ENCODE measurements around the gene FOXL1.

The FOXL1 gene

DNA sequence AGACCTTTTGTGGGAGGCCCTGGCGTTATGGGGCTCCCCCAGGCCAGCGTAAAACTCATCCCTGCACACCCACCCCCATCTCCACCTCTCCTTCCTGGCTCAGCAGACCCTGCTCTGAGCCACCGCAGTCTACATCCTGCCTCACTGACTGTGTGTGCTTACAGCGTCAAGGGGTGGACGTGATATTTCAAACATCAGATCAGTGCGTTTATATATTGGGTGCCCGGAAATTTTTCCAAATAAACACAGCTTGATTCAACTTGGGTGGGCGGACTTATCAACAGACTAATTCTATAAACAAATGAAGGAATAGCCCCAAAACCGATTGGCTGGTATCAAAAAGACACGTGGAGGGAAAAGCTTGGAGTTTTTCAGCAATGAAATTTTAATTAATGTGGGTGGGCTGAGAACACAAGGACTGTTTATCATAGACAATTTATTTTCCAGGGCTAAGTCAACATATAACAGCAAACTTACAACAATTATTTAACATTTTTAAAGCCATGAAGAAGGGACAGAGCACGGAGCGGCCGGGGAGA, at the start of gene FOXL1:
TSS of gene FOXL1 (plus strand) at position 489 of the 539 bp plus-strand sequence. CDS start 175 bp downstream, outside the sequence.
- Histone ChIP-seq H3K9ac (ENCODE audit: low read depth, low read length) (no peak within 1 kb of the TSS), H3K27ac (ENCODE audit: low read depth, low read length) (no peak within 1 kb of the TSS), H3K27me3 (ENCODE audit: control insufficient read depth, insufficient read depth, low read length) (peaks cover 100% of the 10 kb centered on the region), H3K36me3 (ENCODE audit: control insufficient read depth, insufficient read depth, low read length) (no peaks in the 10 kb centered on the region), H3K4me3 (ENCODE audit: low read depth, low read length) (peak within 1 kb of the TSS; percentile 63), H3K9me3 (ENCODE audit: control insufficient read depth, insufficient read depth, low read length) (no peaks in the 10 kb centered on the region), H3K4me1 (ENCODE audit: control insufficient read depth, insufficient read depth, low read length) (peaks cover 37% of the 10 kb centered on the region)

DNA sequence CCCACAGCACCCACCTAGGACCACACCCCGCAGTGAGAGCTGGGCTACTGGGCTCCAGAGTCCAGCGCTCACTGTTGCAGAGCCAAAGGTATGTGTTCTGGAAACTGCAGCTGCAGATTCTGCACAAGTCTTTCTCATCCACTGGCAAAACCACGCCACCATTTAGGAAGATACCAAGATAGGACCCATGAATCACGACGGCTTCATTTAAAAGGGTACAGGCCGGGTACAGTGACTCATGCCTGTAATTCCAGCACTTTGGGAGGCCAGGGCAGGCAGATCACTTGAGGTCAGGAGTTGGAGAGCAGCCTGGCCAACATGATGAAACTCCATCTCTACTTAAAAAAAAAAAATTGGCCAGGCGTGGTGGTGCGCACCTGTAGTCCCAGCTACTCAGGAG, 49.2 kb upstream of the FOXL1 start:
- Histone ChIP-seq H3K27ac (ENCODE audit: low read depth, low read length) (no peak overlapping the region), H3K9ac (ENCODE audit: low read depth, low read length) (no peak overlapping the region), H3K4me3 (ENCODE audit: low read depth, low read length) (no peak overlapping the region), H3K4me1 (ENCODE audit: control insufficient read depth, insufficient read depth, low read length) (no peaks in the 10 kb centered on the region), H3K36me3 (ENCODE audit: control insufficient read depth, insufficient read depth, low read length) (no peaks in the 10 kb centered on the region), H3K9me3 (ENCODE audit: control insufficient read depth, insufficient read depth, low read length) (no peaks in the 10 kb centered on the region), H3K27me3 (ENCODE audit: control insufficient read depth, insufficient read depth, low read length) (no peaks in the 10 kb centered on the region)

- no peaks in the 10 kb centered on the region for H3K9me3 ChIP-seq (ENCODE audit: control insufficient read depth, insufficient read depth, low read length)
- H3K27ac ChIP-seq (ENCODE audit: low read depth, low read length), result no peak overlapping the region
- no peaks in the 10 kb centered on the region for H3K4me1 ChIP-seq (ENCODE audit: control insufficient read depth, insufficient read depth, low read length)
- no peak overlapping the region for H3K4me3 ChIP-seq (ENCODE audit: low read depth, low read length)
- H3K36me3 ChIP-seq (ENCODE audit: control insufficient read depth, insufficient read depth, low read length), result no peaks in the 10 kb centered on the region
- H3K9ac ChIP-seq (ENCODE audit: low read depth, low read length), result no peak overlapping the region
- H3K27me3 ChIP-seq (ENCODE audit: control insufficient read depth, insufficient read depth, low read length), result no peaks in the 10 kb centered on the region
These were observed 47.8 kb upstream of the FOXL1 start for GRCh38 chr16:86530251-86531190.

DNA sequence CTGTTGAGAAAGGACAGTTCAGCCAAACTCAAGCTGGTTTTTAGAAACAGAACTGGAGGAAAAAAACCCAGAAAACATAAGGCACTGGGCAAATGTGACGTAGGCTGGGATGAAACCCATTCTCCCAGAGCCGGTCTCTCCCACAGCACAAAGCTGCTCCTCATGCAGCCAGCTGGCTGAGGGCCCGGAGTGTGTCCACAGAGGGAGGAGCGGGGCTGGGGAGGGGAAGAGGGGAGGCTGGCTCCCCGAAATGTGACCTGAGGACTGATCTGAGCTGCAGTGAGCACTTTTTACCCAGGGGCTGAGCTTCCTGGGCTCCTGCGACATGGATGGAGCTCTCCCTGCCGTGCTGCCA, 47.2 kb upstream of the FOXL1 start:
- H3K27ac ChIP-seq (ENCODE audit: low read depth, low read length), result no peak overlapping the region
- H3K4me3 ChIP-seq (ENCODE audit: low read depth, low read length), result no peak overlapping the region
- H3K27me3 ChIP-seq (ENCODE audit: control insufficient read depth, insufficient read depth, low read length), result no peaks in the 10 kb centered on the region
- no peaks in the 10 kb centered on the region for H3K4me1 ChIP-seq (ENCODE audit: control insufficient read depth, insufficient read depth, low read length)
- no peaks in the 10 kb centered on the region for H3K9me3 ChIP-seq (ENCODE audit: control insufficient read depth, insufficient read depth, low read length)
- H3K36me3 ChIP-seq (ENCODE audit: control insufficient read depth, insufficient read depth, low read length), result no peaks in the 10 kb centered on the region
- no peak overlapping the region for H3K9ac ChIP-seq (ENCODE audit: low read depth, low read length)

DNA sequence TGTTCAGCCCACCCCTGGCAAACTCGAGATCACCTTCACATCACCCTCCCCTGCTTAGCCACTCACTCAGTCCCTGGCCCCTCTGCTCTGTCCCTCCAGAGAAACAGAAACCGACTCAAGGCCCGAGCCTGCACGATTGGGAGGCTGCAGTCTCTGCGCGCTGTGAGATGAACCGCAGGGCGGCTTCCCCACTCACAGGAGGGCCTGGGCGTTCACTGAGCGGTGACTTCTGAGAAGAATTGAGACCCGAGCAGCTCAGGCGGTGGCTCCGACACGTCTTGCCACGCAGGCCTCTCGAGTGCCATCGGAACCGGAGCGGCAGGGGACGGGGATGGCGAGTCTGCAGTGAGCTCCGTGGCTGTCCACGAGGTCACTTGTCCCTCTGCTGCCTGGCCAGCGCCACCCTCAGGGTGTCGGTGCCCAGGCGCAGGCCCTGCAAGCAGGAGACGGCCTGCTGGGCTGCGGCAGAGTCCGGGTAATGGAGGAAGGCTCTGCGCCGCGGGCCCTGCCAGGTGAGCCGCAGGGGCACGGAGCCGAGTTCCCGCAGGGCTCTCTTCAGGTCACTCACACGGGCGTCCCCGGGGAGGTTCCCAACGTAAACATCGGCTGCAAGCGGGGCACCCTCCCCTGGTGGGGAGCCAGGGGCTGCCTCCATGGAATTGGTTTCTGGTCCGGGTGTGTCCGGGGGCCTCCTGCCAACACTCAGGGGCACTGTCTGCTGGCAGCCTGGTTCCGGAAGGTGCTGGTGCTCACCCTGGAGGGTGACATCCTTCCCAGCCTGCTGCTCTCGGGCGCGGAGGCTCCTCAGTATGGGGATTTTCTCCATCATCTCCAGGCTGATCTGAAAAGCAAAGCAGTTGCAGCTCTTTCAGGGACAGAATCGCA, 46.5 kb upstream of the FOXL1 start:
- H3K27ac ChIP-seq (ENCODE audit: low read depth, low read length), result no peak overlapping the region
- no peaks in the 10 kb centered on the region for H3K9me3 ChIP-seq (ENCODE audit: control insufficient read depth, insufficient read depth, low read length)
- H3K27me3 ChIP-seq (ENCODE audit: control insufficient read depth, insufficient read depth, low read length), result no peaks in the 10 kb centered on the region
- no peaks in the 10 kb centered on the region for H3K4me1 ChIP-seq (ENCODE audit: control insufficient read depth, insufficient read depth, low read length)
- H3K4me3 ChIP-seq (ENCODE audit: low read depth, low read length), result no peak overlapping the region
- H3K36me3 ChIP-seq (ENCODE audit: control insufficient read depth, insufficient read depth, low read length), result no peaks in the 10 kb centered on the region
- no peak overlapping the region for H3K9ac ChIP-seq (ENCODE audit: low read depth, low read length)

DNA sequence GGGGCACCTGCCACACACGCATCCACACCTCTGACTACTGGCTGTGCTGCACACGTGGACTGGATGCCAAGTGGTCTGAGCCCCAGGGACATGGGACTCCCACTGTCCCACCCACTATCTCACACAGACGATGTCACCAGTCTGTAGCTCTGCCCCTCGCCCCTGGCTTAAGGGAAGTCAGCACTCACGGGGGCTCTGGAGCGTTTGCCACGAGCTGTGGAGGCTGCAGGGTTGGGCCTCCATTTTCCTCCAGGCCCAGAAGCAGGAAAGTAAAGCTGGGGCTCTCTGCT, 45.9 kb upstream of the FOXL1 start:
- Histone ChIP-seq H3K9me3 (ENCODE audit: control insufficient read depth, insufficient read depth, low read length) (no peaks in the 10 kb centered on the region), H3K4me3 (ENCODE audit: low read depth, low read length) (no peak overlapping the region), H3K27ac (ENCODE audit: low read depth, low read length) (no peak overlapping the region), H3K36me3 (ENCODE audit: control insufficient read depth, insufficient read depth, low read length) (no peaks in the 10 kb centered on the region), H3K9ac (ENCODE audit: low read depth, low read length) (no peak overlapping the region), H3K27me3 (ENCODE audit: control insufficient read depth, insufficient read depth, low read length) (no peaks in the 10 kb centered on the region), H3K4me1 (ENCODE audit: control insufficient read depth, insufficient read depth, low read length) (no peaks in the 10 kb centered on the region)

- Histone ChIP-seq H3K27me3 (ENCODE audit: control insufficient read depth, insufficient read depth, low read length) (no peaks in the 10 kb centered on the region), H3K9me3 (ENCODE audit: control insufficient read depth, insufficient read depth, low read length) (no peaks in the 10 kb centered on the region), H3K4me1 (ENCODE audit: control insufficient read depth, insufficient read depth, low read length) (no peaks in the 10 kb centered on the region), H3K36me3 (ENCODE audit: control insufficient read depth, insufficient read depth, low read length) (no peaks in the 10 kb centered on the region; the same call in 1 of the 2 replicates), H3K27ac (ENCODE audit: low read depth, low read length) (no peak overlapping the region), H3K4me3 (ENCODE audit: low read depth, low read length) (no peak overlapping the region), H3K9ac (ENCODE audit: low read depth, low read length) (no peak overlapping the region)
These were observed 45.3 kb upstream of the FOXL1 start for GRCh38 chr16:86533076-86533475.

DNA sequence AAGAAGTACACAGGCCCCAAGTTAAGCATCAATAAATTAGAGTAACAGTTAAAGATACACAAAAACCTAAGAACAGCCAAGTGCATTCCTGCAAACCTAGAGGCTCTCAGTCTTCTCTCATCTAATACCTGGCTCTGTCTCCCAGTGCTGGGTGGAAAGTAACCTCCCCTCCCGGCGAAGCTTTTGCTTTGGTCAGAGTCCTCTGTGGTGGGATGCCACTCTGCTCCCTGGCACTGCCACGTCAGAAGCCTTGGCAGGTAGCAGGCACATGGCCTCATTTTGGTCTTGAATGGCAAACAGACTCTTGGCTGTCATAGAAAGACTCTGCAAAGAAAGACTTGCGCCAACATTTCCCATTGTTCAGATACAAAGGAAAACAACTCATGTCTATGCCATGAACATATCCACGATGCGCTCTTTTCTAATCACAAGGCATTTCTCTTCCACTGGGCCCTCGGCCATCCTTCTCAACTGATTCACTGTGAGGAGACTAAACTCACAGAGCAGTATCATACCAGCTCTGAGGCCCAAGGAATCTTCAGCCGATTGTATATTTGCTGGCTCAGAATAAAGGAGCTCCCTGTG, 44.5 kb upstream of the FOXL1 start:
- no peak overlapping the region for H3K9ac ChIP-seq (ENCODE audit: low read depth, low read length)
- no peaks in the 10 kb centered on the region for H3K9me3 ChIP-seq (ENCODE audit: control insufficient read depth, insufficient read depth, low read length)
- no peak overlapping the region for H3K27ac ChIP-seq (ENCODE audit: low read depth, low read length)
- H3K4me3 ChIP-seq (ENCODE audit: low read depth, low read length), result no peak overlapping the region
- H3K36me3 ChIP-seq (ENCODE audit: control insufficient read depth, insufficient read depth, low read length), result peaks cover 4% of the 10 kb centered on the region; the same call in 1 of the 2 replicates
- H3K4me1 ChIP-seq (ENCODE audit: control insufficient read depth, insufficient read depth, low read length), result no peaks in the 10 kb centered on the region
- H3K27me3 ChIP-seq (ENCODE audit: control insufficient read depth, insufficient read depth, low read length), result no peaks in the 10 kb centered on the region

DNA sequence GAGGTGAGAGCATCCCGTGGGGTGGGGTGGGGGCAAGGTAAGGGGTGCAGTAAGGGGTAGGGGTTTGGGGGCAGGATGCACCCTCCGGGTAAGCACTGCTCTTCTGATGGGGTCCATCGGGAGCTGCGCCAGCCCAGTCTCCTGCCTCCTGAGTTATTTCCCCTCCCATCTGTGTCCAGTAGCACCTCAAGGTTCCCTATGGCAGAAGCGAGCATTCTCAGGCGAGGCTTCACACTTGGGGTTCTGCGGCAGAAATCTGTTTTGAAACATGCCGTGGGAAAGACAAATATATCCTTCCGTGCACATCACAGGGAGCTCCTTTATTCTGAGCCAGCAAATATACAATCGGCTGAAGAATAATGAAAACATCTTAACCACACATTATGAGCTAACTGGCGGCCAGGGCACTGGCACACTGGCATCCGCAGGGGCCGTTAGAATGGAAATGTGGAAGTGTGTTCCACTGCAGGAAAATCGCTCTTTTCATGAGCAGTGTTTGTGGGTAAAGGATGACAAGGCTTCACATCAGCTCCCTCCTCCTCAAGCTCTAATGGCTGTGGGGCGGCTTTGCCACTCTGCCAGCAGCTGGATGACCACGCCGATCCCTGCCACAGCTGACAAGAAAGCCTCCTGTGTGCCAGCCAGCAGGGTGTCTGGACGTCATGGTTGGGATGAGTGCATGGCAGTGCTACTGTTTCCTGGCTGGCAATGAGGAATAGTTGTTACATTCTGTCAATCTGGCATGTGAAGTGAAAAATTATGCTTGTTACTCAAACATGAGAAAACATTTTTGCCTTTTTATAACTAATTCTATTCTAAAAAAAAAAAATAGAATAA, 43.4 kb upstream of the FOXL1 start:
- no peak overlapping the region for H3K27ac ChIP-seq (ENCODE audit: low read depth, low read length)
- H3K9me3 ChIP-seq (ENCODE audit: control insufficient read depth, insufficient read depth, low read length), result no peaks in the 10 kb centered on the region
- no peaks in the 10 kb centered on the region for H3K4me1 ChIP-seq (ENCODE audit: control insufficient read depth, insufficient read depth, low read length)
- H3K27me3 ChIP-seq (ENCODE audit: control insufficient read depth, insufficient read depth, low read length), result no peaks in the 10 kb centered on the region
- no peak overlapping the region for H3K4me3 ChIP-seq (ENCODE audit: low read depth, low read length)
- peaks cover 12% of the 10 kb centered on the region for H3K36me3 ChIP-seq (ENCODE audit: control insufficient read depth, insufficient read depth, low read length)
- H3K9ac ChIP-seq (ENCODE audit: low read depth, low read length), result no peak overlapping the region

DNA sequence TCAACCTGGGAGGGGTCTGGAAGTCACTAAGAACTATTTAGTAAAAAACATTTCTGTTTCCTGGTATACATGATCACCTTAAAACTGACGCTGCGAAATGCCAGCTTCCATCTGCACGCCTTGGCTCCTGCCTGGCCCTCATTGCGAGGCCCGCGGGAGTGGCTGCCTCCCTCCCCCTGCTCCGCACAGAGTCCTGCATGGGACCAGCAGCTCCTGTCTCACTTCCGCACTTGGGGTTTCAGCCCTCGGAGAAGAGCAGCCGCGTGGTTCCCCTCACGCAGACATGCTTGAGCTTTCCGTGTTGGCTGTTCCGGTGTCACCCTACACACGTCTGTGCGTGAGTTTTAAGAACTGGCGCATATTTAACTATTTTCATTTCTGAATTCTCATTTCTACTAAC, 41.7 kb upstream of the FOXL1 start:
- Histone ChIP-seq H3K4me3 (ENCODE audit: low read depth, low read length) (no peak overlapping the region), H3K4me1 (ENCODE audit: control insufficient read depth, insufficient read depth, low read length) (no peaks in the 10 kb centered on the region), H3K36me3 (ENCODE audit: control insufficient read depth, insufficient read depth, low read length) (peaks cover 24% of the 10 kb centered on the region), H3K27ac (ENCODE audit: low read depth, low read length) (no peak overlapping the region), H3K9ac (ENCODE audit: low read depth, low read length) (no peak overlapping the region; the same call in 1 of the 2 replicates), H3K27me3 (ENCODE audit: control insufficient read depth, insufficient read depth, low read length) (no peaks in the 10 kb centered on the region), H3K9me3 (ENCODE audit: control insufficient read depth, insufficient read depth, low read length) (no peaks in the 10 kb centered on the region)
